ENCODE data around the gene PACRG. TPM values are rescaled to one million over a fixed set of nuclear protein-coding genes. Genes with fewer than 3 reads are reported as not detected.

The PACRG gene
- total RNA-seq, 1 experiment from 2014 or later, result 0.44 TPM

GRCh38 chr6:162857326-162857725 is 129.6 kb downstream of the PACRG start (continued):
- TF ChIP-seq NFE2L1 (CRISPR knock-in tag; IDR thresholded peaks at IDR 0.05) (no peak), SP1 (CRISPR knock-in tag; conservative IDR thresholded peaks at IDR 0.05) (no peak), STAT6 (CRISPR knock-in tag; conservative IDR thresholded peaks at IDR 0.05; ENCODE audit: low read depth) (no peak)

- POLR2A ChIA-PET, result no interaction called here
- peaks cover 6% of the 10 kb centered on the region; the same call in 1 of the 2 replicates for H3K27me3 Mint-ChIP-seq (ENCODE audit: low read depth)
- CTCF ChIA-PET, result no interaction called here
- peaks cover 12% of the 10 kb centered on the region; the same call in 1 of the 2 replicates for H3K36me3 Mint-ChIP-seq
- H3K4me3 Mint-ChIP-seq, result no peak overlapping the region
- peaks cover 14% of the 10 kb centered on the region for H3K4me1 Mint-ChIP-seq
- DNase-seq (ENCODE audit: low spot score) (no peak), ATAC-seq (no peak)
- no peak overlapping the region for H3K27ac Mint-ChIP-seq
- H3K9me3 Mint-ChIP-seq, result peaks cover 14% of the 10 kb centered on the region
- TF ChIP-seq ZNF512 (CRISPR knock-in tag; IDR thresholded peaks at IDR 0.05; ENCODE audit: borderline replicate concordance), result no peak
- TF ChIP-seq ZMAT4 (CRISPR knock-in tag; IDR thresholded peaks at IDR 0.05), result no peak
- no peak for TF ChIP-seq PRDM15 (CRISPR knock-in tag; IDR thresholded peaks at IDR 0.05)
- TF ChIP-seq NFE2L1 (CRISPR knock-in tag; IDR thresholded peaks at IDR 0.05), result no peak
- no peak for TF ChIP-seq ZNF396 (CRISPR knock-in tag; IDR thresholded peaks at IDR 0.05; ENCODE audit: borderline replicate concordance)
- no peak for TF ChIP-seq CREM (CRISPR knock-in tag; IDR thresholded peaks at IDR 0.05)
- TF ChIP-seq NR3C1 (CRISPR knock-in tag; conservative IDR thresholded peaks at IDR 0.05; ENCODE audit: low read depth), result no peak
- no peak for TF ChIP-seq ZNF423 (CRISPR knock-in tag; IDR thresholded peaks at IDR 0.05)
- TF ChIP-seq IRF2 (CRISPR knock-in tag; IDR thresholded peaks at IDR 0.05; ENCODE audit: borderline replicate concordance, low read depth), result no peak
- TF ChIP-seq NFYB (CRISPR knock-in tag; conservative IDR thresholded peaks at IDR 0.05; ENCODE audit: low read depth), result no peak
- no peak for TF ChIP-seq NFATC4 (CRISPR knock-in tag; IDR thresholded peaks at IDR 0.05)
- no peak for TF ChIP-seq ETV6 (CRISPR knock-in tag; IDR thresholded peaks at IDR 0.05)
- no peak for TF ChIP-seq ATF6 (CRISPR knock-in tag; IDR thresholded peaks at IDR 0.05)
- no peak for TF ChIP-seq CDX4 (CRISPR knock-in tag; IDR thresholded peaks at IDR 0.05; ENCODE audit: borderline replicate concordance)
- TF ChIP-seq ARID4B (CRISPR knock-in tag; IDR thresholded peaks at IDR 0.05; ENCODE audit: borderline replicate concordance), result no peak
- no peak for TF ChIP-seq ZBTB21 (CRISPR knock-in tag; IDR thresholded peaks at IDR 0.05; ENCODE audit: borderline replicate concordance)
- no peak for TF ChIP-seq FOXK1 (CRISPR knock-in tag; IDR thresholded peaks at IDR 0.05)
- TF ChIP-seq NR2C2 (CRISPR knock-in tag; IDR thresholded peaks at IDR 0.05), result no peak
- no peak for TF ChIP-seq ZNF317 (CRISPR knock-in tag; IDR thresholded peaks at IDR 0.05; ENCODE audit: borderline replicate concordance, low read depth)
- TF ChIP-seq SMAD4 (CRISPR knock-in tag; IDR thresholded peaks at IDR 0.05), result no peak
Measured at GRCh38 chr6:162862462-162862861, 134.7 kb downstream of the PACRG start.
